ENCODE measurements around the gene CCDC57. TPM values are rescaled to one million over a fixed set of nuclear protein-coding genes. Genes with fewer than 3 reads are reported as not detected.

The CCDC57 gene
- total and polyA plus RNA-seq, 2 of the 4 experiments (the other 2 are of a cell fraction) = 7.3 to 31.3 TPM

DNA sequence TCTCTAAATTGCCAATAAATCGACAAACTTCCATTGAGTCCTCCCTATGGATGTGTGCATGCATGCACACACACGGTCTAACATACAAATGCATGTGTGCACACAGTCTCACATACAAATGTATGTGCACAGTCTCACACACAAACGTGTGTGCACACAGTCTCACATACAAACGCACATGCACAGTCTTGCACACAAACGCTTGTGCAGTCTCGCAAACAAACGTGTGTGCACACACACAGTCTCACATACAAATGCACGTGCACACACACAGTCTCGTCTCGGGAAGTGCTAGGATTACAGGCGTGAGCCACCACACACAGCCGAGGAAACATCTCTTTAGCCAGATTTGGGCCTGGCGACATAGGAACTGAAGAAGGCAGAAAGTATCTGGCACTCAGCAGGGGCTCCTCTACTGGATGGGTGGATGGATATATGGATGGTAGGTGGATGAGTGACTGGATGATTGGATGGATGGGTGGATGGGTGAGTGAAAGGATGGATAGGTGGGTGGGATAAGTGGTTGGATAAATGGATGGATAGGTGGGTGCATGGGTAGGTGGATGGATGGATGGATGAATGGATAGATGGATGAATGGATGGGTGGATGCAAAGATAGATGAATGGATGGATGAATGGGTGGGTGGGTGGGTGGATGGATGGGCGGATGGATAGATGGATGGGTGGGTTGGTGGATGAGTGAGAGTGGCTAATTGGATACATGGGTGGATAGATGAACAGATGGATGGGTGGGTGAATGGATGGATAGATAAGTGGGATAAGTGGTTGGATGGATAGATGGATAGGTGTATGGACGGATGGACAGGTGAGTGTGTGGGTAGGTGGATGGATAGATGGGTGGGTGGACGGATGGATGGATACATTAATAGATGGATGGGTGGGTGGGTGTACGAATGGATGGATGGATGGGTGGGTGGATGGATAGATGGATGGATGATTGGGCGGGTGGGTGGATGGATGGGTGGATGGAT is 65.7 kb downstream of the CCDC57 start:
- 90 to 100% methylated on average over 1 to 12 of the region's 18 CpGs for WGBS, 2 experiments (ENCODE audit: extremely low coverage in 2 of 2, insufficient read length in 1 of 2)
- ChIA-PET POLR2A (ENCODE audit: unreplicated experiment) (no interaction called here), CTCF (no interaction called here)
- Histone ChIP-seq H3K27me3 (ENCODE audit: control insufficient read depth, insufficient read depth, low read length) (no peaks in the 10 kb centered on the region), H2AFZ (replicated peaks; ENCODE audit: low read length, poor library complexity) (no peak overlapping the region), H3K4ac (ENCODE audit: low read depth, low read length) (no peak overlapping the region), H4K5ac (ENCODE audit: low read depth, low read length) (no peak overlapping the region), H3K79me1 (ENCODE audit: low read depth in 1 of 2, low read length in 2 of 2) (peaks cover 0 to 5% of the 10 kb centered on the region in 2 experiments; a peak in 1 of 4 replicates), H3K9ac (ENCODE audit: low read depth, low read length) (no peak overlapping the region), H2BK5ac (ENCODE audit: low read depth, low read length, poor library complexity, severe bottlenecking) (no peak overlapping the region), H3K56ac (ENCODE audit: extremely low read depth, insufficient read depth, low read length) (no peak overlapping the region), H4K20me1 (ENCODE audit: insufficient read depth, low read length) (no peaks in the 10 kb centered on the region; the same call in 1 of the 2 replicates), H4K91ac (ENCODE audit: insufficient read depth, low read depth, low read length) (no peak overlapping the region), H4K8ac (ENCODE audit: low read depth in 2 of 2, low read length in 2 of 2) (no peak overlapping the region), H3K9me3 (ENCODE audit: control insufficient read depth, insufficient read depth, low read length) (no peaks in the 10 kb centered on the region), H2BK15ac (ENCODE audit: low read depth, low read length) (no peak overlapping the region), H3K23ac (ENCODE audit: low read depth, low read length) (no peak overlapping the region), H3K27ac (ENCODE audit: insufficient read depth, low read length) (no peak overlapping the region), H3K18ac (ENCODE audit: low read depth, low read length) (no peak overlapping the region), H3K4me3 (ENCODE audit: insufficient read depth, low read depth, low read length) (no peak overlapping the region), H3K4me1 (ENCODE audit: control insufficient read depth, insufficient read depth, low read length) (no peaks in the 10 kb centered on the region), H2AK9ac (replicated peaks; ENCODE audit: low read depth, low read length, poor library complexity) (no peak overlapping the region), H3K9me1 (ENCODE audit: insufficient read depth, low read length) (peaks cover 4% of the 10 kb centered on the region; the same call in 1 of the 2 replicates), H2BK20ac (ENCODE audit: low read depth, low read length) (no peak overlapping the region), H2BK120ac (ENCODE audit: low read depth, low read length) (no peak overlapping the region), H3K14ac (replicated peaks; ENCODE audit: low read depth, low read length) (no peak overlapping the region), H3K4me2 (ENCODE audit: low read depth, low read length) (no peak overlapping the region), H3K36me3 (ENCODE audit: control insufficient read depth, insufficient read depth, low read length) (0 out of 2 replicates have a peak, but pooled peaks cover 3% of the 10 kb centered on the region), H2AK5ac (ENCODE audit: low read depth, low read length) (no peak overlapping the region)
- intact Hi-C loops (cut with micrococcal nuclease) (no loop called here), dilution Hi-C loops (cut with HindIII; ENCODE audit: low sequenced_read_pairs, unreplicated experiment) (no loop called here), in situ Hi-C loops (cut with MboI; ENCODE audit: low sequenced_read_pairs) (no loop called here)
- DNase-seq (no peak), ATAC-seq (ENCODE audit: low read depth) (no peak)
- no TSS peak for BruUV-seq (replicated peaks)
- no peak for TF ChIP-seq RCOR1 (IDR thresholded peaks at IDR 0.05; ENCODE audit: insufficient replicate concordance, low read length)
- TF ChIP-seq MAFK (IDR thresholded peaks at IDR 0.05; ENCODE audit: low read depth, low read length) = no peak
- no peak for TF ChIP-seq BHLHE40 (IDR thresholded peaks at IDR 0.05; ENCODE audit: low read depth, low read length)
- TF ChIP-seq RAD21 (IDR thresholded peaks at IDR 0.05; ENCODE audit: low read length) = no peak
- TF ChIP-seq POLR2A (IDR thresholded peaks at IDR 0.05; ENCODE audit: low read depth, low read length) = no peak
- TF ChIP-seq MAZ (IDR thresholded peaks at IDR 0.05; ENCODE audit: borderline replicate concordance, low read depth, low read length) = no peak
- TF ChIP-seq, protein P1, sequence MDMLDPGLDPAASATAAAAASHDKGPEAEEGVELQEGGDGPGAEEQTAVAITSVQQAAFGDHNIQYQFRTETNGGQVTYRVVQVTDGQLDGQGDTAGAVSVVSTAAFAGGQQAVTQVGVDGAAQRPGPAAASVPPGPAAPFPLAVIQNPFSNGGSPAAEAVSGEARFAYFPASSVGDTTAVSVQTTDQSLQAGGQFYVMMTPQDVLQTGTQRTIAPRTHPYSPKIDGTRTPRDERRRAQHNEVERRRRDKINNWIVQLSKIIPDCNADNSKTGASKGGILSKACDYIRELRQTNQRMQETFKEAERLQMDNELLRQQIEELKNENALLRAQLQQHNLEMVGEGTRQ (IDR thresholded peaks at IDR 0.05; ENCODE audit: low read depth, low read length) = no peak
- TF ChIP-seq CHD1 (IDR thresholded peaks at IDR 0.05; ENCODE audit: low read depth, low read length) = no peak
- no peak for TF ChIP-seq CTCF (conservative IDR thresholded peaks at IDR 0.05; ENCODE audit: low read depth, low read length)
- TF ChIP-seq RFX5 (IDR thresholded peaks at IDR 0.05; ENCODE audit: low read depth, low read length) = no peak
- TF ChIP-seq FOS (IDR thresholded peaks at IDR 0.05; ENCODE audit: low read depth, low read length) = no peak
- no peak for TF ChIP-seq CEBPB (IDR thresholded peaks at IDR 0.05; ENCODE audit: low read depth, low read length)
- no peak for TF ChIP-seq MXI1 (IDR thresholded peaks at IDR 0.05; ENCODE audit: borderline replicate concordance, low read depth, low read length)
- TF ChIP-seq, protein P2, sequence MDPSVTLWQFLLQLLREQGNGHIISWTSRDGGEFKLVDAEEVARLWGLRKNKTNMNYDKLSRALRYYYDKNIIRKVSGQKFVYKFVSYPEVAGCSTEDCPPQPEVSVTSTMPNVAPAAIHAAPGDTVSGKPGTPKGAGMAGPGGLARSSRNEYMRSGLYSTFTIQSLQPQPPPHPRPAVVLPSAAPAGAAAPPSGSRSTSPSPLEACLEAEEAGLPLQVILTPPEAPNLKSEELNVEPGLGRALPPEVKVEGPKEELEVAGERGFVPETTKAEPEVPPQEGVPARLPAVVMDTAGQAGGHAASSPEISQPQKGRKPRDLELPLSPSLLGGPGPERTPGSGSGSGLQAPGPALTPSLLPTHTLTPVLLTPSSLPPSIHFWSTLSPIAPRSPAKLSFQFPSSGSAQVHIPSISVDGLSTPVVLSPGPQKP (IDR thresholded peaks at IDR 0.05; ENCODE audit: borderline replicate concordance, low read depth, low read length) = no peak

Data from IMR-90 (cell line).